Stimulated activated effector memory CD8-positive, alpha-beta T cell treated with anti-CD3 and anti-CD28 coated beads, Interleukin-12 subunit alpha, Interleukin-12 subunit beta, amount 100 ng/mL, for 72 hours (primary cell): ENCODE results near the gene AMPH.
"Not testable (repeated sequence)": the region's sequence is repeated elsewhere in the genome, so short reads cannot be mapped to it uniquely, and the experiment has no call there.

Experiments
- ATAC-seq: fragments of 150-1000 bp; cut with Tn5 transposase; 2 replicates; pipeline ENCODE4 v1.10.0; 2021
- DNase-seq, 2 donors: peaks; one replicate each; pipeline ENCODE4 v3.0.0; 2021 to 2022; ENCODE audit warnings: low spot score in 2 of 2
- H3K27ac Mint-ChIP-seq: one replicate; pipeline ENCODE4 v1.8.0; 2022; ENCODE audit warnings: mild to moderate bottlenecking, mixed read lengths
- H3K36me3 Mint-ChIP-seq: one replicate; pipeline ENCODE4 v1.8.0; 2022; ENCODE audit warnings: mild to moderate bottlenecking, mixed read lengths
- H3K4me1 Mint-ChIP-seq: one replicate; pipeline ENCODE4 v1.8.0; 2022; ENCODE audit warnings: mixed read lengths
- H3K4me3 Mint-ChIP-seq: one replicate; pipeline ENCODE4 v1.8.0; 2022; ENCODE audit warnings: mild to moderate bottlenecking, mixed read lengths
- H3K9me3 Mint-ChIP-seq: one replicate; pipeline ENCODE4 v1.8.0; 2022; ENCODE audit warnings: mixed read lengths

Gene AMPH

DNA sequence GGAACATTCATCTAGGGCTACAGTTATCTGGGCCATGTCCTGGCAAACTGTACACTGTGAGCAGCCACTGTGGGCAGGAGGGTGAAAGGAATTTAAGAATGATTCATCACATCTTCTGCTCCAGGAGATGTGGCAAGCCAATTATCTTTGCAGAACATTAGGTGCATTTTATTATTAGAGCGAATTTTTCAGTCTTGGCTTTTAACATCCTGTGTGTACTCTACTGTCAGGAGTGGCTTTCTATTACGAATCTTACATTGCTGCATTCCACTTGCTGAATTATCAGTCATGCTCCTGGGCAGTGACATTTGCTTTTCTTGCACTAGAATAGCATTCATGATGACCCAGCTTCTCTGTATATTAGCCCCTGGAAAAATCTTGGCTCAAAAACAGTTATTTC, 248.5 kb downstream of the AMPH start:
- Mint-ChIP-seq H3K36me3 (peaks cover 25% of the 10 kb centered on the region), H3K9me3 (no peaks in the 10 kb centered on the region), H3K4me3 (no peak overlapping the region), H3K27ac (no peak overlapping the region), H3K4me1 (peaks cover 31% of the 10 kb centered on the region)
- ATAC-seq (no peak), DNase-seq (no peak)

DNA sequence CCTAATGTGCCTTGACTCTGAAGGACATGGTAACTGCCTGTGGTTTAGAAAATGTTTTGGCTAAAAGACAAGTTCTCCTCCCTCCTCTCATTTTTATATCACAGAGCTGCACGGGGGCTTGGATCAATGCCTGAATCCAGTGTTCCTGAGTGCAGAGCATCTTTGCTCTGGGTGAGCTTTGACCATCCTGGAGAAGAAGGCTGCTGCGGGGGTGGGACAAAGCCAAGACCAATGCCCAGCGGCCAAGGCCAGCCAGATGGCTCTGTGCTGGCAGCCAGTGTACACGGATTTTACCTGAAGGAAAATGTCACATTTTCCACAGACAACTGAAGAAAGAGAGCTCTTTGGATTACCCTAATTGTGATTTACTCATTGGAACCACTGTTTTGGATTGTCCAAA, 255.7 kb downstream of the AMPH start:
- no peak for DNase-seq

DNA sequence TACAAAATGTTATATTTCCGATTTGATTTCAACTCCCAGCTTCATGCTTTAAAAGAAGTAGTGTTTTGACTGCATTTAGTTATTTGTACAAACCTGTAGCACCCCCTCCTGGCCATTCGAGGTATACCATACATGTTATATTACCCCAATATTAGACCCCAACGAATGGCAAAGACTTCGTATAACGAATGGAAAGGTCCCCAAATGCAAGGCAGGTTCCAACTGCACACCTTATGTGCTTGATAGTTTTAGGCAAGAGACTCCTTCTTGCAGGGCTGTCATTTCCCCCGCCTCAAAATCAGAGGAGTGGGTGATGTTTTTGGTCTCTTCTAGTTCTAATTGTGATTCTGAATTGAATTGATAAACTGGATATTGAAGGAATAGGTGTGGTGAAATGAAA, 256.7 kb downstream of the AMPH start:
- H3K9me3 Mint-ChIP-seq: no peaks in the 10 kb centered on the region
- ATAC-seq: peak; percentile 59
- DNase-seq: peak; percentile 48 to 77
- peak overlapping the region; percentile 67 for H3K27ac Mint-ChIP-seq
- no peak overlapping the region for H3K4me3 Mint-ChIP-seq
- H3K4me1 Mint-ChIP-seq: peaks cover 47% of the 10 kb centered on the region
- peaks cover 44% of the 10 kb centered on the region for H3K36me3 Mint-ChIP-seq

More for the DNA sequence above, 255.7 kb downstream of the AMPH start:
- Mint-ChIP-seq H3K27ac (no peak overlapping the region), H3K9me3 (no peaks in the 10 kb centered on the region), H3K36me3 (peaks cover 45% of the 10 kb centered on the region), H3K4me1 (peaks cover 46% of the 10 kb centered on the region), H3K4me3 (no peak overlapping the region)
- ATAC-seq: no peak

DNA sequence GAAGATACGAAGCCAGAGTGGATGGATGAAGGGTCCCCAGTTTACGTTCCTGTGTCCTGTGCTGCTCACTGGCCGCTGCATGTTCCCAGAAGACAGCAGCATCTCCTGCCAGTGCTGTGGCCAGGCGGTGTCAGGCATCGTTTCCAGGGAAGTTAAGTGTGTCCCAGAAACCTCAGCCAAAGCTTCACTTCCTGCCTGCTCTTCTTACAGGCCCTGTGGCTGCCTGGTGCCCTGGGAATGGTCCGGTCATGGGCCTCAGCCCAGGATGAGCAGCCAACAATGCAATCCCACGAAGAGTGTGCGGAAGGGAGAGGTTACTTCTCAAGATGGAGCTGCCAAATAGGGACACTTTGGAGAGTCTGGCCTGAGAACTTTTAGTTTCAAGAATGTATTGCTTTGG, 258.0 kb downstream of the AMPH start:
- ATAC-seq (no peak), DNase-seq (peak in 1 of 2 donors; percentile 46)
- peaks cover 51% of the 10 kb centered on the region for H3K4me1 Mint-ChIP-seq
- H3K27ac Mint-ChIP-seq: peak overlapping the region; percentile 83
- no peaks in the 10 kb centered on the region for H3K9me3 Mint-ChIP-seq
- H3K36me3 Mint-ChIP-seq: peaks cover 48% of the 10 kb centered on the region
- H3K4me3 Mint-ChIP-seq: no peak overlapping the region

DNA sequence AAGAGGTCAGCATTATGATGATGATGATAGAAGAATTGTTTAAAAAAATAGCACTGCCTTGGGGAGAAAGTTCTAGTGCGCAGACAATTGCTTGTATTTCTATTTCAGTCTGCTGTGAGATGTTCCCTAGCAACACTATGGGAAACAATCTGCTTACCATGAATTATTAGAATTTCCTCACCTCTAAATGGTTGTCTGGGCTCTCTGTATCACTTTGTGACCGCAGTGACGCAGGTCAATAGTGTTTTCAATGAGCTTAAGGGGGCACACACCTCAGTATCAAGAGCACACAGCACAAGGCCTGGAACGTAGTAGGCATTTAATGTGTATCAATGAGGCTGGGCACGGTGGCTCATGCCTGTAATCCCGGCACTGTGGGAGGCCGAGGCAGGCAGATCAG, 258.9 kb downstream of the AMPH start:
- Mint-ChIP-seq H3K4me3 (peak overlapping the region; percentile 13), H3K36me3 (peaks cover 42% of the 10 kb centered on the region), H3K9me3 (no peaks in the 10 kb centered on the region), H3K27ac (peak overlapping the region; percentile 83), H3K4me1 (peaks cover 55% of the 10 kb centered on the region)
- ATAC-seq (no peak), DNase-seq (no peak)

DNA sequence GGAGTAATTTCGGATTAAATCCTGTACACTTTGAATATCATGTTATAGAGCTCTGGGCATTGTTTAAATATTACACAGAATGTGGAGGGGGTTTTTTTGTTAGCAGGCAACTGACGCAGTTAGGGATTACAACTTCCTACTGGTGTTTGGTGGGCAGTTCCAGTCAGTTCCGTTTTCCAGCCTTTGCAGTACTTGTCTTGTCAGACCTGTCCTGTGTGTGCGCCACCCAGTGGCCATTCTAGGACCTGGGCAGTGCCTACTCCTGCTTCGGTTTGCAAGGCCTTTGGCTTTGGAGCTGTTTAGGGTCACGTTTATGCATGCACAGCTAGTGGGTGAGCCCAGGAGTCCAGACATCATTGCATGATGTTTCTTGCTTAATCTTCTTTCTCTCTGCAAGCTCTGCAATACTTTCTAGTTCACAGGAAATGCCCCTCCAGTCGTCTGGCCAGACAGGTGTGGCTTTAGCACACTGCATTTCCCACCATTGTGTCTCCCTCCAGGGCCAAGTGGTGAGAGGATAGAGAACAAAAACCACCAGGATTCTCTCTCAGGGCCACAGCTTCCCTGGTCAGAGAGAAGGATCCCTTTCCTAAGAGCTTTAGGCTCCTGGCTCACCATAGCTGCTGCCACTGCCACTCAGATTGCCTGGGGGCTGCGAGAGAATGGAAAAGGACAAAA, 261.2 kb downstream of the AMPH start:
- DNase-seq: peak; percentile 74 to 91
- peak; percentile 77 for ATAC-seq
- Mint-ChIP-seq H3K27ac (peak overlapping the region; percentile 48), H3K4me3 (peak overlapping the region; percentile 50), H3K4me1 (peaks cover 70% of the 10 kb centered on the region), H3K36me3 (peaks cover 35% of the 10 kb centered on the region), H3K9me3 (no peaks in the 10 kb centered on the region)

DNA sequence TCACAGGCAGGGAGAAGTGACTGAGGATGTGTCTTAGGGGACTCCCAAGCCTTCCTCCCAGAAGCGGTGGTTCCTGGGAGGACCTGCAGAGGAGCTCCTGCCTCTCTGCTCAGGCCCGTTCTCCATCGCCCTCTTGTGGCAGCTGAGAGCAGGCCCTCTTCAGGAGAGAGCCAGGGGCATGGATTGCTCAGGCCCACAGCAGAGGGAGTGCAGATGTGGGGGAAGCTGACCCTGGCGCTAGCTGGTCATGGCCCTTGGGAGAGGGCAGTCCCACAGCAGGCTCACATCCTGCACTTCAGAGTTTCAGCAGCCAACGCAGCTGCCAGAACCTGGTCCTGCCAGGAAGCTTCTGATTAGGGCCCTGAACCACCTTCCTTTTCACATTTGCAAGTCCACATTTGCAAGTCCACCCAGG, 263.0 kb downstream of the AMPH start:
- Mint-ChIP-seq H3K27ac (peak overlapping the region; percentile 26), H3K4me1 (peaks cover 87% of the 10 kb centered on the region), H3K4me3 (peak overlapping the region; percentile 50), H3K9me3 (no peaks in the 10 kb centered on the region), H3K36me3 (peaks cover 48% of the 10 kb centered on the region)
- peak; percentile 71 for ATAC-seq
- DNase-seq: peak; percentile 65 to 86

DNA sequence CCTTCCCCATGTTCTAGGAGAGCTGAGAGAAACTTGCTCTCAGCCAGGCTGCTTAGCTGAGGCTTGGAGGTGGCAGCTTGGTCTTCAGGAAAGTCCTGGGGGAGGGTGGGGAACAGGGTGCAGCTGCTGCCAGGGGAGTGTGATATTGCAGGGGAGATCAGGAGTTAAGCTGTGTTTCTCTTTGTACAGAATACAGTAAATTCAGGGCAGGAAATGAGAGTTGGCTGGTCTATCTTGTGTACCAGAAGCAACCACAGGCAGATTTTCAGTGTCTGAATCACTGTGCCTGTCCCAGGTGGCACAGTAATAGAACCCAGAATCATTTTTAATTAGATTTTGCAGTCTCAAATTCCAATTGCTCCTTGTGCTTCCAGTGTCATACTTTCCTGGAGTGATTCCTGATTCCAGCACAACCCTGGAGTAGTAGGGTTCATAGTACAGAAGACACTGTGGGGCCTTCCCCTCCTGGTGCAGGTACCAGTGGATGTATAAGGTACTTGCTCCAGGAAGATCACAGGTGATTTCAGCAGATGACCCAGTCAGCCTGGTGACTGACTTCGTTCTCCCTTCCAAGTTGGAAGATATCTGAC, 263.8 kb downstream of the AMPH start:
- Mint-ChIP-seq H3K27ac (peak overlapping the region; percentile 26), H3K4me1 (peaks cover 87% of the 10 kb centered on the region), H3K4me3 (peak overlapping the region; percentile 50), H3K9me3 (no peaks in the 10 kb centered on the region), H3K36me3 (peaks cover 51% of the 10 kb centered on the region)
- ATAC-seq: peak; percentile 84
- DNase-seq: peak in 1 of 2 donors; percentile 59

DNA sequence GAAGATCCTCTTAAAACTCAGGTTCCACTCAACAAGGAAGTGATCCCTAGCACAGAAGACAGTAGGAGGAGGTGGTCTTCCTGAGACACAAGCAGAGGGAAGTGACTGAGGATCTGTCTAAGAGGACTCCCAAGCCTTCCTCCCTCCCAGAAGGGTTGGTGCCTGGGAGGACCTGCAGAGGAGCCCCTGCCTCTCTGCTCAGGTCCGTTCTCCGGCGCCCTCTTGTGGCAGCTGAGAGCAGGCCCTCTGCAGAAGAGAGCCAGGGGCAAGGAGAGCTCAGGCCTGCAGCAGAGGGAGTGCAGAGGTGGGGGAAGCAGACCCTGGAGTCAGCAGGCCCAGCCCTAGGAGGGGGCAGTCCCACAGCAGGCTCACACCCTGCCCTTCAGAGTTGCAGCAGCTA, 267.8 kb downstream of the AMPH start:
- Mint-ChIP-seq H3K36me3 (peaks cover 55% of the 10 kb centered on the region), H3K27ac (peak overlapping the region; percentile 95), H3K4me3 (peak overlapping the region; percentile 90), H3K4me1 (peaks cover 70% of the 10 kb centered on the region)
- DNase-seq (peak; percentile 67 to 87), ATAC-seq (peak; percentile 53)
- H3K9me3 Mint-ChIP-seq: not testable (repeated sequence)

DNA sequence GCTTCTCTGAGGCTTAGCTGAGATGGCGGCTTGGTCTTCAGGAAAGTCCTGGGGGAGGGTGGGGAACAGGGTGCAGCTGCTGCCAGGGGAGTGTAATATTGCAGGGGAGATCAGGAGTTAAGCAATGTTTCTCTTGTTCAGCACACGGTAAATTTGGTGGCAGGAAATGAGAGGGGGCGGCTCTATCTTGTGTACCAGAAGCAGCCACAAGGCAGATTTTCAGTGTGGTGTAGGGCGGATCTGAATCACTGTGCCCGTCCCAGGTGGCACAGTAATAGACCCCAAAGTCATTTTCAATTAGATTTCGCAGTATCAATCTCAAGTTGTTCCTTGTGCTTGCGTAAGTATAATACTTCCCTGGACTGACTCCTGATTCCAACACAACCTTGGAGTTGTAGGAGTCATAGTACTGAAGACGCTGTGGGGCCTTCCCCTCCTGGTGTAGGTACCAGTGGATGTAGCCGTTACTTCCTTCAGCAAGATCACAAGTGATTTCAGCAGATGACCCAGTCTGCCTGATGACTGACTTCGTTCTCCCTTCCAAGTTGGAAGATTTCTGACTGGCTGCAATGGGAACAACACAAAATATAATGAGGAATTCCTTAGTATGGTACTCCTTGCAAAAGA, 268.4 kb downstream of the AMPH start:
- Mint-ChIP-seq H3K27ac (peak overlapping the region; percentile 95), H3K4me1 (peaks cover 69% of the 10 kb centered on the region), H3K4me3 (peak overlapping the region; percentile 90), H3K36me3 (peaks cover 62% of the 10 kb centered on the region)
- H3K9me3 Mint-ChIP-seq: not testable (repeated sequence)
- DNase-seq: peak in 1 of 2 donors; percentile 77
- ATAC-seq: peak; percentile 63

DNA sequence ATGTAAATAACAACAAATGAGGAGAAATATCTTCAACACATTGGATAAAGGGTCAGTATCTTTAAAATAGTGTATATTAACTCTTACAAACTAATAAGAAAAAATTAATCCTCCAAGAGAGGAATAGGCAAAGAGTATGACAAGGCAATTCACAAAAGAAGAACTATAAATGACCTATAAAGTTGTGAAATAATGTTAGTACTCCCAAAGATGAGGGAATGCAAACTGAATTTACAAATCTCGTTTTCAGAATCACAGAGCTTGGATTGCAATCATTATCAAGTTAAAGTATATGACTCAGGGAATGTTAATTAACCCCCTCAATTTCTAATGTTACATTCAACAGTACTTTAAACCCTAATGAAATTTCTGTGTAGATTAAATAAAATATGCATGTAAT, 270.4 kb downstream of the AMPH start:
- Mint-ChIP-seq H3K27ac (no peak overlapping the region), H3K4me3 (peak overlapping the region; percentile 90), H3K4me1 (peaks cover 62% of the 10 kb centered on the region), H3K36me3 (peaks cover 59% of the 10 kb centered on the region), H3K9me3 (no peaks in the 10 kb centered on the region)
- DNase-seq (no peak), ATAC-seq (no peak)

DNA sequence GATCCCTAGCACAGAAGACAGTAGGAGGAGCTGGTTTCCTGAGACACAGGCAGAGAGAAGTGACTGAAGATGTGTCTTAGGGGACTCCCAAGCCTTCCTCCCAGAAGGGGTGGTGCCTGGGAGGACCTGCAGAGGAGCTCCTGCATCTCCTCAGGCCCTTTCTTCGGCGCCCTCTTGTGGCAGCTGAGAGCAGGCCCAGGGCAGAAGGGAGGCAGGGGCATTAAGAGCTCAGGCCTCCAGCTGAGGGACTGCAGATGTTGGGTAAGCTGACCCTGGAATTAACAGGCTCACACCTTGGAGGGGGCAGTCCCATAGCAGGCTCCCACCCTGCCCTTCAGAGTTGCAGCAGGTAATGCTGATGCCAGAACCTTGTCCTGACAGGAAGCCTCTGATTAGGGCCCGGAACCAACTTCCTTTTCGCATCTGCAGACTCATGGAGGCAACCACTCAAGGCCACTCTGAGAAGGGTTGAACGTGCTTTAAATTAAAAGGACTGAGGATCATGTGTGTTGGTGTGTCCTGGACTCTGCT, 272.0 kb downstream of the AMPH start:
- Mint-ChIP-seq H3K36me3 (peaks cover 54% of the 10 kb centered on the region), H3K4me3 (peak overlapping the region; percentile 90), H3K4me1 (peaks cover 54% of the 10 kb centered on the region), H3K27ac (peak overlapping the region; percentile 94)
- DNase-seq: peak; percentile 59 to 88
- not testable (repeated sequence) for H3K9me3 Mint-ChIP-seq
- ATAC-seq: peak; percentile 82

DNA sequence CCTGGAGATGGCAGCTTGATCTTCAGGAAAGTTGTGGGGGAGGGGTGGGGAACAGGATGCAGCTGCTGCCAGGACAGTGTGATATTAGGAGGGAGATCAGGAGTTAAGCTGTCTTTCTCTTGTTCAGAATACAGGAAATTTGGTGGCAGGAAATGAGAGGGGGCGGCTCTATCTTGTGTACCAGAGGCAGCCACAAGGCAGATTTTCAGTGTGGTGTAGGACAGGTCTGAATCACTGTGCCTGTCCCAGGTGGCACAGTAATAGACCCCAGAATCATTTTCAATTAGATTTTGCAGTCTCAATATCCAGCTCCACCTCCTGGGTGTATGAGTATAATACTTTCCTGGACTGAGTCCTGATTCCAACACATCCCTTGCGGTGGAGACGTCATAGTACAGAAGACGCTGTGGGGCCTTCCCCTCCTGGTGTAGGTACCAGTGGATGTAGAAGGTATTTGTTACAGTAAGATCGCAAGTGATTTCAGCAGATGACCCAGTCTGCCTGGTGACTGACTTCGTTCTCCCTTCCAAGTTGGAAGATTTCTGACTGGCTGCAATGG, 272.8 kb downstream of the AMPH start:
- H3K4me3 Mint-ChIP-seq: peak overlapping the region; percentile 90
- H3K9me3 Mint-ChIP-seq: not testable (repeated sequence)
- H3K27ac Mint-ChIP-seq: peak overlapping the region; percentile 94
- H3K36me3 Mint-ChIP-seq: peaks cover 54% of the 10 kb centered on the region
- H3K4me1 Mint-ChIP-seq: peaks cover 53% of the 10 kb centered on the region
- DNase-seq (peak in 1 of 2 donors; percentile 68), ATAC-seq (peak; percentile 74)

DNA sequence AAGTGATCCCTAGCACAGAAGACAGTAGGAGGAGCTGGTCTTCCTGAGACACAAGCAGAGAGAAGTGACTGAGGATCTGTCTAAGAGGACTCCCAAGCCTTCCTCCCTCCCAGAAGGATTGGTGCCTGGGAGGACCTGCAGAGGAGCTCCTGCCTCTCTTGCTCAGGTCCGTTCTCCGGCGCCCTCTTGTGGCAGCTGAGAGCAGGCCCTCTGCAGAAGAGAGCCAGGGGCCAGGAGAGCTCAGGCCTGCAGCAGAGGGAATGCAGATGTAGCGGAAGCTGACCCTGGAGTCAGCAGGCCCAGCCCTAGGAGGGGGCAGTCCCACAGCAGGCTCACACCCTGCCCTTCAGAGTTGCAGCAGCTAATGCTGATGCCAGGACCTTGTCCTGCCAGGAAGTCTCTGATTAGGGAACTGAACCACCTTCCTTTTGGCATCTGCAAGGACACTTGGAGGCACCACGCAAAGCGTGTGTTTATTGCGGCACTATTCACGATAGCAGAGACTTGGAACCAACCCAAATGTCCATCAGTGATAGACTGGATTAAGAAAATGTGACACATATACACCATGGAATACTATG, 276.8 kb downstream of the AMPH start:
- Mint-ChIP-seq H3K36me3 (peaks cover 32% of the 10 kb centered on the region), H3K4me1 (peaks cover 31% of the 10 kb centered on the region), H3K4me3 (peak overlapping the region; percentile 79), H3K27ac (peak overlapping the region; percentile 86)
- ATAC-seq (peak; percentile 32), DNase-seq (peak in 1 of 2 donors; percentile 73)
- H3K9me3 Mint-ChIP-seq: not testable (repeated sequence)

DNA sequence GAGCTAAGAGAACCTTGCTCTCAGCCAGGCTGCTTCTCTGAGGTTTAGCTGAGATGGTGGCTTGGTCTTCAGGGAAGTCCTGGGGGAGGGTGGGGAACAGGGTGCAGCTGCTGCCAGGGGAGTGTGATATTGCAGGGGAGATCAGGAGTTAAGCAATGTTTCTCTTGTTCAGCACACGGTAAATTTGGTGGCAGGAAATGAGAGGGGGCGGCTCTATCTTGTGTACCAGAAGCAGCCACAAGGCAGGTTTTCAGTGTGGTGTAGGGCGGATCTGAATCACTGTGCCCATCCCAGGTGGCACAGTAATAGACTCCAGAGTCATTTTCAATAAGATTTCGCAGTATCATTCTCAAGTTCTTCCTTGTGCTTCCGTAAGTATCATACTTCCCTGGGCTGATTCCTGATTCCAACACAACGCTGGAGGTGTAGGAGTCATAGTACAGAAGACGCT, 277.7 kb downstream of the AMPH start:
- H3K4me3 Mint-ChIP-seq: peak overlapping the region; percentile 79
- not testable (repeated sequence) for DNase-seq, H3K9me3 Mint-ChIP-seq
- H3K27ac Mint-ChIP-seq: peak overlapping the region; percentile 86
- peaks cover 26% of the 10 kb centered on the region for H3K4me1 Mint-ChIP-seq
- ATAC-seq: peak; percentile 63
- peaks cover 27% of the 10 kb centered on the region for H3K36me3 Mint-ChIP-seq
